WTC11 (cell line): ENCODE data around the gene ARHGAP26. TPM values are rescaled to one million over a fixed set of nuclear protein-coding genes. Genes with fewer than 3 reads are reported as not detected.

ENCODE experiments used
- ATAC-seq: fragments of 200-7000 bp; cut with Tn5 transposase; 2 replicates; pipeline ENCODE4 v1.10.0; 2021; ENCODE audit warnings: mild to moderate bottlenecking, moderate library complexity
- CTCF ChIA-PET: fragments of 300-600 bp; sonication (Branson Sonifier 250); formaldehyde crosslinking; loops from one replicate; lab custom pipeline; 2021; ENCODE audit warnings: antibody characterized with exemption; lab: Charles Lee
- POLR2A ChIA-PET: fragments of 350-600 bp; sonication (Branson Sonifier 250); formaldehyde crosslinking; loops from one replicate; lab custom pipeline; 2021; ENCODE audit warnings: antibody characterized with exemption; lab: Charles Lee
- DNase-seq: peaks from one replicate; pipeline ENCODE4 v3.0.0; 2021; ENCODE audit warnings: low spot score
- H3K27ac Mint-ChIP-seq: 2 replicates; pipeline ENCODE4 v1.8.0; 2021; ENCODE audit warnings: mixed read lengths
- H3K27me3 Mint-ChIP-seq: 2 replicates; pipeline ENCODE4 v1.8.0; 2021; ENCODE audit warnings: low read depth, mild to moderate bottlenecking, moderate library complexity, mixed read lengths
- H3K36me3 Mint-ChIP-seq: 2 replicates; pipeline ENCODE4 v1.8.0; 2021; ENCODE audit warnings: mixed read lengths
- H3K4me1 Mint-ChIP-seq: 2 replicates; pipeline ENCODE4 v1.8.0; 2022; ENCODE audit warnings: mixed read lengths
- H3K4me3 Mint-ChIP-seq: 2 replicates; pipeline ENCODE4 v1.8.0; 2021; ENCODE audit warnings: mild to moderate bottlenecking, moderate library complexity, mixed read lengths
- H3K9me3 Mint-ChIP-seq: 2 replicates; pipeline ENCODE4 v1.8.0; 2021; ENCODE audit warnings: mixed read lengths
- GABPB1 ChIP-seq: sonication (generic); formaldehyde crosslinking; IDR thresholded peaks from 2 replicates; pipeline ENCODE4 v1.8.1; 2023; ENCODE audit warnings: mild to moderate bottlenecking, missing genetic modification reagents
- MYBL2 ChIP-seq: sonication (generic); formaldehyde crosslinking; IDR thresholded peaks from 2 replicates; pipeline ENCODE4 v1.8.1; 2023; ENCODE audit warnings: mild to moderate bottlenecking, moderate library complexity, missing genetic modification reagents
- RELA ChIP-seq: sonication (generic); formaldehyde crosslinking; IDR thresholded peaks from 2 replicates; pipeline ENCODE4 v1.8.1; 2022; ENCODE audit warnings: missing genetic modification reagents, mild to moderate bottlenecking, borderline replicate concordance
- SMAD3 ChIP-seq: sonication (generic); formaldehyde crosslinking; IDR thresholded peaks from 2 replicates; pipeline ENCODE4 v1.8.0; 2022; ENCODE audit warnings: missing genetic modification reagents, mild to moderate bottlenecking, borderline replicate concordance
- TCF7 ChIP-seq: sonication (generic); formaldehyde crosslinking; IDR thresholded peaks from 2 replicates; pipeline ENCODE4 v1.8.0; 2022; ENCODE audit warnings: mild to moderate bottlenecking, low read depth, missing genetic modification reagents, moderate library complexity
- TEAD1 ChIP-seq: sonication (generic); formaldehyde crosslinking; IDR thresholded peaks from 2 replicates; pipeline ENCODE4 v1.8.0; 2022; ENCODE audit warnings: mild to moderate bottlenecking, missing genetic modification reagents
- ZBTB21 ChIP-seq: sonication (generic); formaldehyde crosslinking; IDR thresholded peaks from 2 replicates; pipeline ENCODE4 v1.8.1; 2023; ENCODE audit warnings: mild to moderate bottlenecking, missing genetic modification reagents, borderline replicate concordance
- ZNF138 ChIP-seq: sonication (generic); formaldehyde crosslinking; conservative IDR thresholded peaks from 2 replicates; pipeline ENCODE4 v1.8.1; 2022; ENCODE audit warnings: mild to moderate bottlenecking, moderate library complexity, missing genetic modification reagents
- ZNF416 ChIP-seq: fragments of 250-450 bp; sonication (Bioruptor Pico); IDR thresholded peaks from 2 replicates; pipeline ENCODE4 v1.9.0; 2021; ENCODE audit warnings: mild to moderate bottlenecking, inconsistent platforms
- total RNA-seq: library from RNA; stranded (reverse); gene quantifications from 3 replicates; pipeline ENCODE4 v1.2.3, GENCODE V29; 2021
- TF ChIP-seq, protein P1 (sequence below): sonication (generic); formaldehyde crosslinking; IDR thresholded peaks from 2 replicates; pipeline ENCODE4 v1.8.1; 2023; ENCODE audit warnings: mild to moderate bottlenecking, missing genetic modification reagents, borderline replicate concordance
- TF ChIP-seq, protein P2 (sequence below): fragments of 250-450 bp; sonication (Bioruptor Pico); IDR thresholded peaks from 2 replicates; pipeline ENCODE4 v1.9.0; 2021; ENCODE audit warnings: mild to moderate bottlenecking, borderline replicate concordance
- TF ChIP-seq, protein P3 (sequence below): sonication (generic); formaldehyde crosslinking; IDR thresholded peaks from 2 replicates; pipeline ENCODE4 v1.8.0; 2022; ENCODE audit warnings: mild to moderate bottlenecking, missing genetic modification reagents

Gene ARHGAP26
- total RNA-seq, 1 experiment from 2014 or later: 22.3 TPM

DNA sequence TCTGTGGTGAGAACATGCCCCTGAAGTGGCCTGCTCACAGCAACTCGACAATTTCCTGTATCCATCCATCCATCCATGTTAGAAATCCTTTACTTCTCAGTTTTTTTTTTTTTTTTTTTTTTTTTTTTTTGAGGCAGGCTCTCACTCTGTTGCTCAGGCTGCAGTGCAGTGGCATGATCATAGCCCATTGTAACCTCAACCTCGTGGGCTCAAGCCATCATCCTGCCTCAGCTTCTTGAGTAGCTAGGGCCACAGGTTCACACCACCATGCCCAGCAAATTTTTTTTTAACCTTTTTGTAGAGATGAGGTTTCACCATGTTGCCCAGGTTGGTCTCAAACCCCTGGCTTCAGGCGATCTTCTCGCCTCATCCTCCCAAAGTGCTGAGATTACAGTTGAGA, 259.1 kb downstream of the ARHGAP26 start:
- CTCF ChIA-PET: no interaction called here
- H3K4me1 Mint-ChIP-seq: peaks cover 29% of the 10 kb centered on the region

DNA sequence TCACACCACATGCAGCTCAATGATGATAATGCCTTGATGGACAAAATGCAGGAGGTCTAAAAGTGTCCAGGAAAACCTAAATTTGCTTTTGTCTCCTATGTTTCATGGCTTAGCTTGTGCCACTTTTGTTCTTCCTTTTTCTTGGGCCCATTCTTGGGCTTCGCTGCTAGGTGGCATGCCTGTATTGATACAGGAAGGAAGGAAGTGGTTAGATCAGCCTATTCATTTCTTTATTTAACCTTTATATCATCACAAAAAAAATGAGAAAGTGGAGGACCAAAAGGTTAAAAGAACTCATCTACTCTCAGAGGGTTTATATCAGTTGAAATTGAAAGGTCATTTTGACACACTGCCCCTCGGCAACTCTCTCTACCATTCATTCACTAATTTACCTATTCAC, 260.2 kb downstream of the ARHGAP26 start:
- H3K9me3 Mint-ChIP-seq: no peaks in the 10 kb centered on the region
- ATAC-seq: no peak
- H3K27ac Mint-ChIP-seq: no peak overlapping the region
- DNase-seq: no peak
- TF ChIP-seq, protein P1, sequence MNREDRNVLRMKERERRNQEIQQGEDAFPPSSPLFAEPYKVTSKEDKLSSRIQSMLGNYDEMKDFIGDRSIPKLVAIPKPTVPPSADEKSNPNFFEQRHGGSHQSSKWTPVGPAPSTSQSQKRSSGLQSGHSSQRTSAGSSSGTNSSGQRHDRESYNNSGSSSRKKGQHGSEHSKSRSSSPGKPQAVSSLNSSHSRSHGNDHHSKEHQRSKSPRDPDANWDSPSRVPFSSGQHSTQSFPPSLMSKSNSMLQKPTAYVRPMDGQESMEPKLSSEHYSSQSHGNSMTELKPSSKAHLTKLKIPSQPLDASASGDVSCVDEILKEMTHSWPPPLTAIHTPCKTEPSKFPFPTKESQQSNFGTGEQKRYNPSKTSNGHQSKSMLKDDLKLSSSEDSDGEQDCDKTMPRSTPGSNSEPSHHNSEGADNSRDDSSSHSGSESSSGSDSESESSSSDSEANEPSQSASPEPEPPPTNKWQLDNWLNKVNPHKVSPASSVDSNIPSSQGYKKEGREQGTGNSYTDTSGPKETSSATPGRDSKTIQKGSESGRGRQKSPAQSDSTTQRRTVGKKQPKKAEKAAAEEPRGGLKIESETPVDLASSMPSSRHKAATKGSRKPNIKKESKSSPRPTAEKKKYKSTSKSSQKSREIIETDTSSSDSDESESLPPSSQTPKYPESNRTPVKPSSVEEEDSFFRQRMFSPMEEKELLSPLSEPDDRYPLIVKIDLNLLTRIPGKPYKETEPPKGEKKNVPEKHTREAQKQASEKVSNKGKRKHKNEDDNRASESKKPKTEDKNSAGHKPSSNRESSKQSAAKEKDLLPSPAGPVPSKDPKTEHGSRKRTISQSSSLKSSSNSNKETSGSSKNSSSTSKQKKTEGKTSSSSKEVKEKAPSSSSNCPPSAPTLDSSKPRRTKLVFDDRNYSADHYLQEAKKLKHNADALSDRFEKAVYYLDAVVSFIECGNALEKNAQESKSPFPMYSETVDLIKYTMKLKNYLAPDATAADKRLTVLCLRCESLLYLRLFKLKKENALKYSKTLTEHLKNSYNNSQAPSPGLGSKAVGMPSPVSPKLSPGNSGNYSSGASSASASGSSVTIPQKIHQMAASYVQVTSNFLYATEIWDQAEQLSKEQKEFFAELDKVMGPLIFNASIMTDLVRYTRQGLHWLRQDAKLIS (CRISPR knock-in tag): no peak
- TF ChIP-seq ZNF416 (no peak), SMAD3 (CRISPR knock-in tag) (no peak), TCF7 (CRISPR knock-in tag) (no peak), MYBL2 (CRISPR knock-in tag) (no peak), ZNF138 (CRISPR knock-in tag) (no peak), RELA (no peak), GABPB1 (CRISPR knock-in tag) (no peak), TEAD1 (no peak)
- TF ChIP-seq, protein P2, sequence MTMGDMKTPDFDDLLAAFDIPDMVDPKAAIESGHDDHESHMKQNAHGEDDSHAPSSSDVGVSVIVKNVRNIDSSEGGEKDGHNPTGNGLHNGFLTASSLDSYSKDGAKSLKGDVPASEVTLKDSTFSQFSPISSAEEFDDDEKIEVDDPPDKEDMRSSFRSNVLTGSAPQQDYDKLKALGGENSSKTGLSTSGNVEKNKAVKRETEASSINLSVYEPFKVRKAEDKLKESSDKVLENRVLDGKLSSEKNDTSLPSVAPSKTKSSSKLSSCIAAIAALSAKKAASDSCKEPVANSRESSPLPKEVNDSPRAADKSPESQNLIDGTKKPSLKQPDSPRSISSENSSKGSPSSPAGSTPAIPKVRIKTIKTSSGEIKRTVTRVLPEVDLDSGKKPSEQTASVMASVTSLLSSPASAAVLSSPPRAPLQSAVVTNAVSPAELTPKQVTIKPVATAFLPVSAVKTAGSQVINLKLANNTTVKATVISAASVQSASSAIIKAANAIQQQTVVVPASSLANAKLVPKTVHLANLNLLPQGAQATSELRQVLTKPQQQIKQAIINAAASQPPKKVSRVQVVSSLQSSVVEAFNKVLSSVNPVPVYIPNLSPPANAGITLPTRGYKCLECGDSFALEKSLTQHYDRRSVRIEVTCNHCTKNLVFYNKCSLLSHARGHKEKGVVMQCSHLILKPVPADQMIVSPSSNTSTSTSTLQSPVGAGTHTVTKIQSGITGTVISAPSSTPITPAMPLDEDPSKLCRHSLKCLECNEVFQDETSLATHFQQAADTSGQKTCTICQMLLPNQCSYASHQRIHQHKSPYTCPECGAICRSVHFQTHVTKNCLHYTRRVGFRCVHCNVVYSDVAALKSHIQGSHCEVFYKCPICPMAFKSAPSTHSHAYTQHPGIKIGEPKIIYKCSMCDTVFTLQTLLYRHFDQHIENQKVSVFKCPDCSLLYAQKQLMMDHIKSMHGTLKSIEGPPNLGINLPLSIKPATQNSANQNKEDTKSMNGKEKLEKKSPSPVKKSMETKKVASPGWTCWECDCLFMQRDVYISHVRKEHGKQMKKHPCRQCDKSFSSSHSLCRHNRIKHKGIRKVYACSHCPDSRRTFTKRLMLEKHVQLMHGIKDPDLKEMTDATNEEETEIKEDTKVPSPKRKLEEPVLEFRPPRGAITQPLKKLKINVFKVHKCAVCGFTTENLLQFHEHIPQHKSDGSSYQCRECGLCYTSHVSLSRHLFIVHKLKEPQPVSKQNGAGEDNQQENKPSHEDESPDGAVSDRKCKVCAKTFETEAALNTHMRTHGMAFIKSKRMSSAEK (CRISPR knock-in tag): no peak
- TF ChIP-seq, protein P3, sequence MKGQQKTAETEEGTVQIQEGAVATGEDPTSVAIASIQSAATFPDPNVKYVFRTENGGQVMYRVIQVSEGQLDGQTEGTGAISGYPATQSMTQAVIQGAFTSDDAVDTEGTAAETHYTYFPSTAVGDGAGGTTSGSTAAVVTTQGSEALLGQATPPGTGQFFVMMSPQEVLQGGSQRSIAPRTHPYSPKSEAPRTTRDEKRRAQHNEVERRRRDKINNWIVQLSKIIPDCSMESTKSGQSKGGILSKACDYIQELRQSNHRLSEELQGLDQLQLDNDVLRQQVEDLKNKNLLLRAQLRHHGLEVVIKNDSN (CRISPR knock-in tag): no peak
- TF ChIP-seq, all 79 proteins: peak for 0
- ChIA-PET POLR2A (no interaction called here), CTCF (no interaction called here)
- Mint-ChIP-seq H3K4me1 (peaks cover 39% of the 10 kb centered on the region), H3K27me3 (no peaks in the 10 kb centered on the region), H3K4me3 (no peak overlapping the region), H3K36me3 (no peaks in the 10 kb centered on the region)

More for the DNA sequence above, 259.1 kb downstream of the ARHGAP26 start:
- POLR2A ChIA-PET: no interaction called here
- ATAC-seq (no peak), DNase-seq (no peak)
- Mint-ChIP-seq H3K36me3 (no peaks in the 10 kb centered on the region), H3K4me3 (no peak overlapping the region), H3K27me3 (no peaks in the 10 kb centered on the region), H3K27ac (no peak overlapping the region), H3K9me3 (no peaks in the 10 kb centered on the region)
- TF ChIP-seq ZBTB21 (CRISPR knock-in tag): no peak
- TF ChIP-seq, protein P3 (CRISPR knock-in tag): no peak
- TF ChIP-seq, all 79 proteins: peak for 0
